HG02885 (cell line): ENCODE results near the gene SLC39A13.

Source experiments
- ATAC-seq: cut with Tn5 transposase; IDR thresholded peaks from one replicate; pipeline ENCODE4 v1.9.1; 2021; ENCODE audit warnings: mild to moderate bottlenecking; ENCODE audit not compliant: unreplicated experiment, poor library complexity

Gene SLC39A13

DNA sequence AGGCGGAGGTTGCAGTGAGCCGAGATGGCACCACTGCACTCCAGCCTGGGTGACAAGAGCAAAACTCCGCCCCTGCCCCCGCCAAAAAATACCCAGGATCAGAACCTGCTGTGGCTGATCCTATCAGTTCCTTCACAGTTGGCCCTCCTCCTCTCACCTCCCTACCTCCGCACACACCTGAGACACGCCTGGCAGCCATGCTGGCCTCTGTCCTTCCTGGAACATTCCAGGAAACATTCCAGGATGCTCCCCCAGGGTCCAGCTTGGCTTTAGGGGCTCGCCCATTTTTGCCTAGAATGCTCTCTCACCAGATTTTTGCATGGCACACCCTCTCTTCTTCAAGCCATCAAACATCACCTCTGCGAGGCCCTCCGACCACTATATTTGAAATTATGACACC is 38.4 kb downstream of the SLC39A13 start:
- ATAC-seq, result no peak

DNA sequence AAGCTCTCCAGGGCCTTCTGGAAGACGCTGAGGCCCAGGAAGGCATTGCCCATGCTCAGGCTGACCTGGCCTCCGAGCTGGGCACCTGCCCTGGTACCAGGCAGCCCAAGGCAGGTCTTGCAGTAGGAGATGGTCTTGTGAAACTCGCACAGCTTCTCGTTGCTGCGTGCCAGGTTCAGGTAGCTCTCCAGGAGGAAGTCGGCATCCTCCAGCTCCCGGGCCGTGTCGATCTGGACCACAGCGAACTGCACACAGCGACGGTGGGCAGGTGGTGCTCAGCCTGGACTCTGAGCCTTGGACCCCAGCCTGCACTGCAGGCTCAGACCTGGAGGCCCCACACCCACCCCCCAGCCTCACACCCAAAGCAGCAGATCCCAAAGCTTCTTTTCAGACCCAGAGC is 39.5 kb downstream of the SLC39A13 start:
- ATAC-seq, result no peak

DNA sequence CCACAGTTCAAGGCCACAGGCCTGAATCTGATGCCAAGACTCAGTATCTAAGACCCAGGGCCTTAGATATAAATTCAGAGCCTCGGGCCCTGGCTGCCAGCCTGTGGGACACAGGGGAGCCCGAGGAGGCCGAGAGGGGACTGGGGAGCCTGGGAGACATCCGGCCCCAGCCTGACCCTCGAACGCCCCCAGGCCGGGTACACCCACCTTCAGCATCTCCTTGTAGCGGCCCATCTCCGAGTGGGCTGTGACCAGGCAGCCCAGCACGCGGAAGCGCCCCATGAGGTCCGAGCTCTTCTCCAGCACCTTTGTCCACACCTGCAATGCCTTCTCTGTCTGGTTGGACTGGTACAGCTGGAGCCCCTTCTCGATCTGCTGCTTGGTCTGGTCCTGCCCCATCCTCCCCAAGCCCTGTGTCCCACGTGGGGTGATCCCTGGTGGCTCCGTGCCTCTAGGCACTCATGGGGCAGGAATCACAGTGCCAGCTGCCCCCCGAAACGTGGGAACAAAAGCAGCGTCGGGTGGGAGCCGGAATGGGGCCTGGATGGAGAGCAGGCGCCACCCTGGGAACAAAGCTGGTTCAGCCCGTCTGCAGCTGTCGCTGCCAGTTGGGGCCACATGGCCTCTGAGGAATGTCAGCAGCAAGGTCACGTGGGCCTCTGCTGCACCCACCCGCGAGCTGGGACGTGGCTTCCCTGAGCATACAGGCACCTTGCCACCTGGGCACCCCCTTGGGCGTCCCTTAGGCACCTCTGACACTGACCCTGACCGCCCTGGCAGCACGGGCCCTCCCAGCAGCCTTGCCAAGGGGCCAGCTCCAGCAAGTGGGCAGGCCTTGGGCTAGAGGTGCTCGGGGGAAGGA is 40.4 kb downstream of the SLC39A13 start, which contains the start of gene RAPSN:
TSS of gene RAPSN (minus strand) at position 571 of the 862 bp plus-strand sequence. CDS start at position 399, 172 bp downstream.
- ATAC-seq, result no peak

DNA sequence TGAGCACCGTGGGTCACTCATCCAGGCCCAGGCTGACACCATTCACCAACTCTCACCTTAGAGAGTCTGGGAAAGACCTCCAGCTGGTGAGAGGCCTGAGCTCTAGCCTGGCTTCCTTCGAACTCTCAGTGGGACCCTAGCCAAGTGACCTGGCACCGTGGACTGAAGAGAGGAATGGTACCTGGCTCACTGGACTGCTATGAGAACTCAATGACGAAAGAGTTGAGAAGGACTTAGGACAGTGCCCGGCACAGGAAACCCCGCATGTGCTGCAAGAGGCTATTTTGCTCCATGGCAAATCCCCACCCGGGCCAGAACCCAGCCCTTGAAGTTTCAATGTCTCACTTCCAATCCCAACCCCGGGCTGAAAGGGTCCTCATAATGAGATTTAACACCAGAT is 41.2 kb downstream of the SLC39A13 start:
- no peak for ATAC-seq

DNA sequence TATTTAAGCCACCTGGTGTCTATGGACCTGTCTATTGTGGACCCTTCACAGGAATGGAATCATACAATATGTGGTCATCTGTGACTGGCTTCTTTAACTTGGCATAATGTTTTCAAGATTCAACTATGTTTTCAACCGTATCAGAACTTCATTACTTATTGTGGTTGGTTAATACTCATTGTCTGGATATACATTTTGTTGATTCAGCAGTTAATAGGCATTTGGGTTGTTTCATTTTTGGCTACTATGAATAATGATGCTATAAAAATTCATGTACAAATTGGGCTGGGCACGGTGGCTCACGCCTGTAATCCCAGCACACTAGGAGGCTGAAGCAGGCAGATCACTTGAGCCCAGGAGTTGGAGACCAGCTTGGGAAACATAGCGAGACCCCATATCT is 43.0 kb downstream of the SLC39A13 start:
- no peak for ATAC-seq

DNA sequence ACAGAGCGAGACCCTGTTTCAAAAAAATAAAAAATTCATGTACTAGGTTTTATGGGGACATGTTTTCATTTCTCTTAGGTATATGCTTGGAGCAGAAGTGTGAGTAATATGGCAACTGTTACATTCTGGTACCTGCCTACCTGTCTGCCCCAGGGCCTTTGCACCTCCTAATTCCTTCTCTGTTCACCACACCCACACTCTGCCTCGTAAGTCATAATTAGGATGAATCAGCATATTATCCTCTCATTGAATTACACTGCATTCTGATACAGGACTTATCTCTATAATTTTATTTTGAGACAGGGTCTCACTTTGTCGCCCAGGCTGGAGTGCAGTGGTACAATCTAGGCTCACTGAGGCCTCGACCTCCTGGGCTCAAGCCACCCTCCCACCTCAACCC is 43.6 kb downstream of the SLC39A13 start:
- no peak for ATAC-seq

DNA sequence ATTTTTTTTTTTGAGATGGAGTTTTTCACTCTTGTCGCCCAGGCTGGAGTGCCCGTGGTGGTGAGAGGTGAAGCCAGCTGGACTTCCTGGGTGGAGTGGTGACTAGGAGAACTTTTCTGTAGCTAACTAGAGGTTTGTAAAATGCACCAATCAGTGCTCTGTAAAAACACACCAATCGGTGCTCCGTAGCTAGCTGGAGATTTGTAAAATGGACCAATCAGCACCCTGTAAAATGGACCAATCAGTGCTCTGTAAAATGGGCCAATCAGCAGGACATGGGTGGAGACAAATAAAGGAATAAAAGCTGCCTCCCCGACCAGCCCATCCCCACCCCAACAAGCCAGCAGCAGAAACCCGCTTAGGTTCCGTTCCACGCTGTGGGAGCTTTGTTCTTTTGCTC is 45.0 kb downstream of the SLC39A13 start:
- ATAC-seq, result no peak

DNA sequence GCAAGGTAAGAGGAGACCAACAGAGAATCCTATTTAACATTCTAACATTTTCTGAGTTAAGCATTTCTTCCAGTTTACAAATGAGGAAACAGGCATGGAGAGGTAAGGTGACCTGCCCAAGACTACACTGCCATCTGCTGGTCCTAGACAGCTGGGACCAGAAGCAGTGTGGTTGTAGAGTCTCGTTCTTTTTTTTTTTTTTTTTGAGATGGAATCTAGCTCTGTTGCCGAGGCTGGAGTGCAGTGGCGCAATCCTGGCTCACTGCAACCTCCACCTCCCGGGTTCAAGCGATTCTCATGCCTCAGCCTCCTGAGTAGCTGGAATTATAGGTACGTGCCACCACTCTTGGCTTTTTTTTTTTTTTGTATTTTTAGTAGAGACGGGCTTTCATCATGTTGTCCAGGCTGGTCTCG is 45.9 kb downstream of the SLC39A13 start:
- ATAC-seq, result peak; percentile 75

DNA sequence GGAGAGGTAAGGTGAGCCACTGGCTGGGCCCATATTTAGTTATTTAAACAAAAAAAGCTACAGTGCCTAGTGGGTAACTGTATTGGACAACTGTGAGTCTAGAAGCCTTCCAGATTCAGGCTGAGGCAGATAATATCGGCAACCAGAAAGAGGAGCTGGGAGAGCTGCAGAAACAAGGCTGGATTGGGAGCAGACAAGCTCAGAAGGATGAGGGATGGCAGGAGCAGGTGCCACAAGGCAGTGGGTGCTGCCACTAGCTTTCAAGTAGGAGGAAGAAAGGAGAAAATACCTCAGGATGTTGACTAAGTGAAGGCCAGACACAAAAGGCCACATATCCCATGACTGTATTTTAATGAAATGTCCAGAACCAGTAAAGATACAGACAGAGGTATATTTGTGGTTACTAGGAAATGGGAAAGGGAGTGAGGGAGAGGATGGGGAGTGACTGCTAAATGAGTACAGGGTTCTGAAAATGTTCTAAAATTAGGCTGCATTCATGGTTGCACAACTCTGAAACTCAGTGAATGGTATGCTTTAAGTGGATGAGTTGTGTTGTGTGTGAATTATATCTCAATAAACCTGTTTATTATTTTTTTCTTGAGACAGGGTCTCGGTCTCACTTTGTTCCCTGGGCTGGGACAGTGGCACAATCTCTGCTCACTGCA is 52.3 kb downstream of the SLC39A13 start:
- no peak for ATAC-seq

DNA sequence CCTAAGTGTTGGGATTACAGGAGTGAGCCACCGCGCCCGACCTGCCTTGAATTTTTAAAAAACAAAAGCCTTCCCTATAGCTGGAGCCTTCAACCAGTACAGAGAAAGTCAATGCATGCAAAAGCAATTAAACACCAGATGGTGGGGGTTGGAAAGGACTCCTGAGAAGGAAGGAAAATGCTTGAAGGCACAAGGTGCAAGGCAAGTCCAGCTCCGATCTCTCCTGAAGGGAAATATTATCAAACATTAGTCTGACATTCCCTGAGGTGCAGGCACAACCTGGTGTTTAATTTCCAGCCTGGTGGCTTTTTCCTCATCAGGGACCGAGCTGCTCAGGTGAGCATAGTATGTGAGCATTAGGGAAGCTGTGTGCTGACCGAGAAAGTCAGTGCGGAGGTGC is 53.5 kb downstream of the SLC39A13 start:
- no peak for ATAC-seq

DNA sequence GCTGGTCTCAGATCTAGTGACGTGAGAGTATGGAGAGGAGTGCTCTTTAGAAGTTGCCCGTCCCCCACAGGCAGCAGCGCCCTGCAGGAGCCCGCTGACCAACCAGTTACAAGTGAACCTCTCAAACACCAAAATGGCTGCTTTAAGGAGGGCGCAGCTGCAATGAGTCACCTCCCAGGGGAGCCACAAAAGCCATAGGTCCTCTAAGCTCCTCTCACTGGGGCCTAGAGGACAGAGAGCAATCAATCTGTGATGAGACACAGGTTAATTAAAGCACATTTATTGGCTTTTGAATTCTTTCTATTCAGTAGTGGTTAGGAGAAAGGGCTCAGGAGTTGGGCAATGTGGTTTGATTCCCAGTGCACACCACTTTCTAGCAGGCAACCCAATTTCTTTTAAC is 56.1 kb downstream of the SLC39A13 start:
- no peak for ATAC-seq
